HepG2 (cell line): Measurements from ENCODE around the gene SPANXN4. TPM values are rescaled to one million over a fixed set of nuclear protein-coding genes. Genes with fewer than 3 reads are reported as not detected.

Experiments used
- ATAC-seq: fragments of 200-7000 bp; cut with Tn5 transposase; 3 replicates; pipeline ENCODE4 v1.9.1; 2020; ENCODE audit warnings: mild to moderate bottlenecking, moderate library complexity
- BruUV-seq: library from RNA; stranded (reverse); fragments of 400-500 nt; replicated peaks from 2 replicates; lab custom pipeline; 2021; lab: Mats Ljungman, UMichigan
- CTCF ChIA-PET: fragments of 300-600 bp; formaldehyde crosslinking; extraction: SDS; loops from one replicate; lab custom pipeline; 2021; ENCODE audit warnings: low total read pairs, inconsistent platforms, low intra/inter-chr PET ratio; lab: Yijun Ruan, JAX
- POLR2A ChIA-PET: fragments of 350-600 bp; sonication (Branson Sonifier 250); formaldehyde crosslinking; loops from one replicate; lab custom pipeline; 2020; ENCODE audit warnings: antibody characterized with exemption, inconsistent platforms; lab: Yijun Ruan, JAX
- DNase-seq: peaks from one replicate; pipeline ENCODE4 v3.0.0-alpha.2; 2015; ENCODE audit warnings: low spot score
- FAIRE-seq: peaks from 3 replicates; lab custom pipeline; 2011; peaks lifted over from hg19 to GRCh38; lab: Jason Lieb, UNC
- H2AFZ ChIP-seq: one replicate; pipeline ENCODE4 v1.6.1; 2011; ENCODE audit warnings: low read length, inconsistent platforms
- H3K27ac ChIP-seq: fragments of 300-600 bp; 3 replicates; pipeline ENCODE4 v1.8.0; 2011; ENCODE audit warnings: mixed run types, mild to moderate bottlenecking, mixed read lengths, low read length, inconsistent platforms; ENCODE audit not compliant: insufficient read depth; ENCODE audit errors: extremely low read length
- H3K27me3 ChIP-seq, 2 experiments: fragments of 200-600 bp in 1 of 2; 2 replicates in 1 of 2; 3 replicates in 1 of 2; pipeline versions ENCODE4 v1.6.0 to v1.8.0; 2011; ENCODE audit warnings: low read length in 2 of 2, mild to moderate bottlenecking in 2 of 2, moderate library complexity in 2 of 2, inconsistent platforms in 1 of 2; ENCODE audit not compliant: insufficient read depth in 2 of 2, control insufficient read depth in 1 of 2
- H3K36me3 ChIP-seq, 2 experiments: fragments of 200-600 bp in 1 of 2; replicated peaks in 1 of 2; 2 replicates in 1 of 2; 3 replicates in 1 of 2; pipeline versions ENCODE4 v1.5.1 to v1.8.0; 2011; ENCODE audit warnings: low read length in 2 of 2, inconsistent platforms in 1 of 2; ENCODE audit not compliant: insufficient read depth in 2 of 2, control insufficient read depth in 1 of 2
- H3K4me1 ChIP-seq: 2 replicates; pipeline ENCODE4 v1.5.1; 2012; ENCODE audit warnings: low read length, inconsistent platforms; ENCODE audit not compliant: insufficient read depth
- H3K4me2 ChIP-seq: 2 replicates; pipeline ENCODE4 v1.6.0; 2011; ENCODE audit warnings: low read depth, low read length, inconsistent platforms
- H3K4me3 ChIP-seq, 3 experiments: fragments of 200-600 bp in 1 of 3; sonication (generic), shearing (Covaris generic) in 1 of 3; replicated peaks in 1 of 3; 2 replicates each; pipeline ENCODE4 v1.5.1; 2011 to 2016; ENCODE audit warnings: low read length in 3 of 3, inconsistent platforms in 2 of 3, low read depth in 2 of 3, mild to moderate bottlenecking in 2 of 3, control low read depth in 1 of 3, mixed read lengths in 1 of 3; ENCODE audit not compliant: insufficient read depth in 1 of 3
- H3K79me2 ChIP-seq: one replicate; pipeline ENCODE4 v1.6.1; 2011; ENCODE audit warnings: low read length, inconsistent platforms; ENCODE audit not compliant: insufficient read depth
- H3K9ac ChIP-seq: 2 replicates; pipeline ENCODE4 v1.6.0; 2011; ENCODE audit warnings: mild to moderate bottlenecking, low read depth, low read length, inconsistent platforms; ENCODE audit not compliant: insufficient read depth
- H3K9me3 ChIP-seq: 2 replicates; pipeline ENCODE4 v1.5.1; 2012; ENCODE audit warnings: mild to moderate bottlenecking, low read length
- H4K20me1 ChIP-seq: 2 replicates; pipeline ENCODE4 v1.6.0; 2011; ENCODE audit warnings: inconsistent platforms, mild to moderate bottlenecking, low read length, moderate library complexity; ENCODE audit not compliant: insufficient read depth
- AHR ChIP-seq: IDR thresholded peaks from 2 replicates; pipeline ENCODE4 v1.6.1; 2018; ENCODE audit warnings: missing genetic modification reagents, missing compliant biosample characterization
- HOXA5 ChIP-seq: sonication (generic); formaldehyde crosslinking; IDR thresholded peaks from 2 replicates; pipeline ENCODE4 v1.4.0; 2020; ENCODE audit warnings: missing genetic modification reagents
- KDM4B ChIP-seq: sonication (generic); formaldehyde crosslinking; IDR thresholded peaks from 2 replicates; pipeline ENCODE4 v1.4.0; 2020; ENCODE audit warnings: missing genetic modification reagents
- SP140L ChIP-seq: sonication (generic); formaldehyde crosslinking; IDR thresholded peaks from 2 replicates; pipeline ENCODE4 v1.4.0; 2020; ENCODE audit warnings: missing genetic modification reagents, borderline replicate concordance
- ZNF614 ChIP-seq: IDR thresholded peaks from 2 replicates; pipeline ENCODE4 v1.6.1; 2018; ENCODE audit warnings: missing biosample characterization, missing genetic modification reagents, inconsistent platforms, borderline replicate concordance
- WGBS: methylation state at CpG from one replicate; pipeline ENCODE4 v1.1.6; 2017; ENCODE audit warnings: low lambda C conversion rate; 5-methylcytosine and 5-hydroxymethylcytosine counted together
- in situ Hi-C: cut with HindIII; loops from 2 replicates; pipeline ENCODE4 v1.10.0; 2017; ENCODE audit warnings: low pct_unique_long_range_greater_than_20kb; ENCODE audit not compliant: extremely low pct_ligation_motif_present
- intact Hi-C: fragments of 100-400 bp; cut with micrococcal nuclease; formaldehyde crosslinking; loops from one replicate; pipeline ENCODE4 v1.10.0; 2022; ENCODE audit not compliant: unreplicated experiment
- polyA plus RNA-seq, 8 experiments: library from polyadenylated mRNA; depleted of rRNA in 3 of 8; stranded (reverse) in 7 of 8; unstranded in 1 of 8; fragments of >200 nt; fragmentation: Illumina TruSeq in 4 of 8; extraction: Trizol in 4 of 8; gene quantifications; 2 replicates each; pipeline versions ENCODE4 v1.2.1 to v1.2.3, GENCODE V29; 2011 to 2016; ENCODE audit warnings: low read depth in 4 of 8, missing spikeins in 1 of 8, mixed read lengths in 1 of 8; ENCODE audit not compliant: insufficient read depth in 1 of 8
- total RNA-seq, 5 experiments: library from RNA; depleted of rRNA; stranded (reverse); fragments of >200 nt; fragmentation: Illumina TruSeq; extraction: Trizol; gene quantifications; 2 replicates each; pipeline ENCODE4 v1.2.3, GENCODE V29; 2016; ENCODE audit warnings: low read depth in 1 of 5
- TF ChIP-seq, protein P1 (sequence below): sonication (generic); formaldehyde crosslinking; IDR thresholded peaks from 2 replicates; pipeline ENCODE4 v1.9.0; 2021; ENCODE audit warnings: mild to moderate bottlenecking, missing genetic modification reagents
- TF ChIP-seq, protein P2 (sequence below): sonication (generic); formaldehyde crosslinking; IDR thresholded peaks from 2 replicates; pipeline ENCODE4 v1.8.1; 2023; ENCODE audit warnings: mild to moderate bottlenecking, inconsistent platforms, moderate library complexity, missing genetic modification reagents, borderline replicate concordance
- TF ChIP-seq, protein P3 (sequence below): sonication (generic); formaldehyde crosslinking; IDR thresholded peaks from 2 replicates; pipeline ENCODE4 v1.5.0; 2020; ENCODE audit warnings: missing genetic modification reagents
- TF ChIP-seq, protein P4 (sequence below): sonication (generic); formaldehyde crosslinking; IDR thresholded peaks from 2 replicates; pipeline ENCODE4 v1.4.0; 2020; ENCODE audit warnings: missing genetic modification reagents

The SPANXN4 gene
- total and polyA plus RNA-seq, 2 of the 13 experiments (the other 11 are each of a cell fraction or from before 2014, with no cell fraction given), result not detected

DNA sequence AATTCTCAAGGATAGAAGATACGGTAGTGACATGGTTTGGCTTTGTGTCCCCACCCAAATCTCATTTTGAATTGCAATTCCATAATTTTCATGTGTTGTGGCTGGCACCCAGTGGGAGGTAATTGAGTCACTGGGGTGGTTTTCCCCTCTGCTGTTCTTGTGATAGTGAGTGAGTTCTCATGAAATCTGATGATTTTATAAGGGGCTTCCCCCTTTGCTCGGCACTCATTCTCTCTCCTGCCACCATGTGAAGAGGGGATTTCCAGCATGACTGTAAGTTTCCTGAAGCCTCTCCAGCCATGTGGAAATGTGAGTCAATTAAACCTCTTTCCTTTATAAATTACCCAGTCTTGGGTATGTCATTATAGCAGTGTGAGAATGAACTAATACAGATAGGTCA, 8.5 kb upstream of the SPANXN4 start (continued):
- TF ChIP-seq, protein P1, sequence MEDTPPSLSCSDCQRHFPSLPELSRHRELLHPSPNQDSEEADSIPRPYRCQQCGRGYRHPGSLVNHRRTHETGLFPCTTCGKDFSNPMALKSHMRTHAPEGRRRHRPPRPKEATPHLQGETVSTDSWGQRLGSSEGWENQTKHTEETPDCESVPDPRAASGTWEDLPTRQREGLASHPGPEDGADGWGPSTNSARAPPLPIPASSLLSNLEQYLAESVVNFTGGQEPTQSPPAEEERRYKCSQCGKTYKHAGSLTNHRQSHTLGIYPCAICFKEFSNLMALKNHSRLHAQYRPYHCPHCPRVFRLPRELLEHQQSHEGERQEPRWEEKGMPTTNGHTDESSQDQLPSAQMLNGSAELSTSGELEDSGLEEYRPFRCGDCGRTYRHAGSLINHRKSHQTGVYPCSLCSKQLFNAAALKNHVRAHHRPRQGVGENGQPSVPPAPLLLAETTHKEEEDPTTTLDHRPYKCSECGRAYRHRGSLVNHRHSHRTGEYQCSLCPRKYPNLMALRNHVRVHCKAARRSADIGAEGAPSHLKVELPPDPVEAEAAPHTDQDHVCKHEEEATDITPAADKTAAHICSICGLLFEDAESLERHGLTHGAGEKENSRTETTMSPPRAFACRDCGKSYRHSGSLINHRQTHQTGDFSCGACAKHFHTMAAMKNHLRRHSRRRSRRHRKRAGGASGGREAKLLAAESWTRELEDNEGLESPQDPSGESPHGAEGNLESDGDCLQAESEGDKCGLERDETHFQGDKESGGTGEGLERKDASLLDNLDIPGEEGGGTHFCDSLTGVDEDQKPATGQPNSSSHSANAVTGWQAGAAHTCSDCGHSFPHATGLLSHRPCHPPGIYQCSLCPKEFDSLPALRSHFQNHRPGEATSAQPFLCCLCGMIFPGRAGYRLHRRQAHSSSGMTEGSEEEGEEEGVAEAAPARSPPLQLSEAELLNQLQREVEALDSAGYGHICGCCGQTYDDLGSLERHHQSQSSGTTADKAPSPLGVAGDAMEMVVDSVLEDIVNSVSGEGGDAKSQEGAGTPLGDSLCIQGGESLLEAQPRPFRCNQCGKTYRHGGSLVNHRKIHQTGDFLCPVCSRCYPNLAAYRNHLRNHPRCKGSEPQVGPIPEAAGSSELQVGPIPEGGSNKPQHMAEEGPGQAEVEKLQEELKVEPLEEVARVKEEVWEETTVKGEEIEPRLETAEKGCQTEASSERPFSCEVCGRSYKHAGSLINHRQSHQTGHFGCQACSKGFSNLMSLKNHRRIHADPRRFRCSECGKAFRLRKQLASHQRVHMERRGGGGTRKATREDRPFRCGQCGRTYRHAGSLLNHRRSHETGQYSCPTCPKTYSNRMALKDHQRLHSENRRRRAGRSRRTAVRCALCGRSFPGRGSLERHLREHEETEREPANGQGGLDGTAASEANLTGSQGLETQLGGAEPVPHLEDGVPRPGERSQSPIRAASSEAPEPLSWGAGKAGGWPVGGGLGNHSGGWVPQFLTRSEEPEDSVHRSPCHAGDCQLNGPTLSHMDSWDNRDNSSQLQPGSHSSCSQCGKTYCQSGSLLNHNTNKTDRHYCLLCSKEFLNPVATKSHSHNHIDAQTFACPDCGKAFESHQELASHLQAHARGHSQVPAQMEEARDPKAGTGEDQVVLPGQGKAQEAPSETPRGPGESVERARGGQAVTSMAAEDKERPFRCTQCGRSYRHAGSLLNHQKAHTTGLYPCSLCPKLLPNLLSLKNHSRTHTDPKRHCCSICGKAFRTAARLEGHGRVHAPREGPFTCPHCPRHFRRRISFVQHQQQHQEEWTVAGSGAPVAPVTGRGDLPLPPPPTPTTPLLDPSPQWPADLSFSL (CRISPR knock-in tag), result no peak
- TF ChIP-seq, all 625 proteins: peak for 0

DNA sequence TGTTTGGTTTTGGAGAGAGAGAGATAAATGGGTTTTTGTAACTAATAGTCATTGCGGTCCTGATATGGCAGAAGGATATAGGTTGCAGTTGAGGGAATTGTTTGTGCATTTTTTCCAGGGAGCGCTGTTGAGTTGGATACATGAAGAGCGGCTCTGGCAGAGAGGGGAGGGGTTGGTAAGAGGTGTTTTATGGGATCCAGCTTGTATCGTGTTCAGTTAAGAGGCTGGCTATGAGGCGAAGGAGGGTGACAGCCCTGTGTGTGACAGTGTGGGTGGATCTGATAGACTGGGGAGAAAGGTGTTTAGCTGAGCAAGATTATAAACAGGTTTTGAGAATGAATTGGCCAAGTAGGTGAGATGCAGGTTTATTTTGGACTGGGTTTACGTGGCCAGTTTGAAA, 1.5 kb downstream of the SPANXN4 start:
- POLR2A ChIA-PET, result no interaction called here
- Histone ChIP-seq H2AFZ (no peak overlapping the region), H3K9me3 (peaks cover 59% of the 10 kb centered on the region), H3K36me3 (no peaks in the 10 kb centered on the region), H3K4me3 (no peak overlapping the region), H3K4me1 (no peaks in the 10 kb centered on the region), H4K20me1 (no peaks in the 10 kb centered on the region), H3K4me2 (no peak overlapping the region), H3K27ac (no peak overlapping the region), H3K79me2 (no peaks in the 10 kb centered on the region), H3K9ac (no peak overlapping the region), H3K27me3 (no peaks in the 10 kb centered on the region)
- in situ Hi-C loops, result no loop called here
- 0% methylated on average over 6 of the region's 6 CpGs for WGBS
- CTCF ChIA-PET, result no interaction called here
- no peak for DNase-seq
- BruUV-seq, result no TSS peak
- FAIRE-seq, result no peak
- intact Hi-C loops, result no loop called here
- ATAC-seq, result no peak
- no peak for TF ChIP-seq AHR
- no peak for TF ChIP-seq HOXA5 (CRISPR knock-in tag)
- TF ChIP-seq ZNF614 (CRISPR knock-in tag), result no peak
- TF ChIP-seq, protein P2, sequence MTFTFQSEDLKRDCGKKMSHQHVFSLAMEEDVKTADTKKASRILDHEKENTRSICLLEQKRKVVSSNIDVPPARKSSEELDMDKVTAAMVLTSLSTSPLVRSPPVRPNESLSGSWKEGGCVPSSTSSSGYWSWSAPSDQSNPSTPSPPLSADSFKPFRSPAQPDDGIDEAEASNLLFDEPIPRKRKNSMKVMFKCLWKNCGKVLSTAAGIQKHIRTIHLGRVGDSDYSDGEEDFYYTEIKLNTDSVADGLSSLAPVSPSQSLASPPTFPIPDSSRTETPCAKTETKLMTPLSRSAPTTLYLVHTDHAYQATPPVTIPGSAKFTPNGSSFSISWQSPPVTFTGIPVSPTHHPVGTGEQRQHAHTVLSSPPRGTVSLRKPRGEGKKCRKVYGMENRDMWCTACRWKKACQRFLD (CRISPR knock-in tag), result no peak
- TF ChIP-seq, protein P3, sequence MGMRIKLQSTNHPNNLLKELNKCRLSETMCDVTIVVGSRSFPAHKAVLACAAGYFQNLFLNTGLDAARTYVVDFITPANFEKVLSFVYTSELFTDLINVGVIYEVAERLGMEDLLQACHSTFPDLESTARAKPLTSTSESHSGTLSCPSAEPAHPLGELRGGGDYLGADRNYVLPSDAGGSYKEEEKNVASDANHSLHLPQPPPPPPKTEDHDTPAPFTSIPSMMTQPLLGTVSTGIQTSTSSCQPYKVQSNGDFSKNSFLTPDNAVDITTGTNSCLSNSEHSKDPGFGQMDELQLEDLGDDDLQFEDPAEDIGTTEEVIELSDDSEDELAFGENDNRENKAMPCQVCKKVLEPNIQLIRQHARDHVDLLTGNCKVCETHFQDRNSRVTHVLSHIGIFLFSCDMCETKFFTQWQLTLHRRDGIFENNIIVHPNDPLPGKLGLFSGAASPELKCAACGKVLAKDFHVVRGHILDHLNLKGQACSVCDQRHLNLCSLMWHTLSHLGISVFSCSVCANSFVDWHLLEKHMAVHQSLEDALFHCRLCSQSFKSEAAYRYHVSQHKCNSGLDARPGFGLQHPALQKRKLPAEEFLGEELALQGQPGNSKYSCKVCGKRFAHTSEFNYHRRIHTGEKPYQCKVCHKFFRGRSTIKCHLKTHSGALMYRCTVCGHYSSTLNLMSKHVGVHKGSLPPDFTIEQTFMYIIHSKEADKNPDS (CRISPR knock-in tag), result no peak
- TF ChIP-seq, protein P4, sequence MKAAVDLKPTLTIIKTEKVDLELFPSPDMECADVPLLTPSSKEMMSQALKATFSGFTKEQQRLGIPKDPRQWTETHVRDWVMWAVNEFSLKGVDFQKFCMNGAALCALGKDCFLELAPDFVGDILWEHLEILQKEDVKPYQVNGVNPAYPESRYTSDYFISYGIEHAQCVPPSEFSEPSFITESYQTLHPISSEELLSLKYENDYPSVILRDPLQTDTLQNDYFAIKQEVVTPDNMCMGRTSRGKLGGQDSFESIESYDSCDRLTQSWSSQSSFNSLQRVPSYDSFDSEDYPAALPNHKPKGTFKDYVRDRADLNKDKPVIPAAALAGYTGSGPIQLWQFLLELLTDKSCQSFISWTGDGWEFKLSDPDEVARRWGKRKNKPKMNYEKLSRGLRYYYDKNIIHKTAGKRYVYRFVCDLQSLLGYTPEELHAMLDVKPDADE (CRISPR knock-in tag), result no peak
- TF ChIP-seq KDM4B (CRISPR knock-in tag), result no peak
- TF ChIP-seq SP140L (CRISPR knock-in tag), result no peak
